ENCODE results near the gene CACNA2D2. TPM values are rescaled to one million over a fixed set of nuclear protein-coding genes. Genes with fewer than 3 reads are reported as not detected.
A peak's percentile ranks its signal among the peaks of the same experiment; 100 is the strongest.

Gene CACNA2D2
- total RNA-seq, 1 donor from 2014 or later = 1.0 TPM

DNA sequence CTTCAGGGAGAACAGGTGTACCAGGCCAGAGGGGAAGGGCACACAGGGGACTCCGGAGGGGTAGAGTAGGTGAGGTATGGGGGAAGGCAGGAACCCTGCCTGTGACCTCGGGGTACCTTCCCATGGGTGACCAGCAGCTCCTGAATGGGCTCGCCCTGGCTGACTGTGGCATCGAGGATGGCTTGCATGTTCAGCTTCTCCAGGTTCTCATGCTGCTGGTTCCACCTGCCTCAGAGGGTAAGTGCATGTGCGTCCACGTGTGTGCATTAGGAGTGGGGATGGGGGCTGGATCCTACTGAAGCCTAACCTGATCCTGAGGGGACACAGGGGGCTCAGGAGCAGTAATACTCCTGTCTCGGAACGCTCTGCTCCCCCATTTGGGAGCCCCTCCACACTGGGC, 158.4 kb downstream of the CACNA2D2 start:
- no peaks in the 10 kb centered on the region for H3K9me3 ChIP-seq (ENCODE audit: control insufficient read depth in 3 of 3, low read length in 3 of 3)
- H3K36me3 ChIP-seq (ENCODE audit: control insufficient read depth in 3 of 3, insufficient read depth in 3 of 3, low read length in 3 of 3) = peaks cover 20 to 21% (median 20%) of the 10 kb centered on the region in 3 donors
- no peak overlapping the region for H3K9ac ChIP-seq (ENCODE audit: low read depth in 1 of 3, low read length in 3 of 3)
- H3K27me3 ChIP-seq (ENCODE audit: control insufficient read depth in 3 of 3, insufficient read depth in 3 of 3, low read length in 3 of 3) = peaks cover 0 to 20% (median 0%) of the 10 kb centered on the region in 3 donors
- H3K27ac ChIP-seq (ENCODE audit: low read depth, low read length) = no peak overlapping the region
- H3K4me1 ChIP-seq (ENCODE audit: control insufficient read depth in 3 of 3, insufficient read depth in 3 of 3, low read length in 3 of 3) = peaks cover 37 to 54% (median 43%) of the 10 kb centered on the region in 3 donors
- H3K4me3 ChIP-seq (ENCODE audit: low read length in 3 of 3) = peak overlapping the region in 2 of 3 donors; percentile 29 to 52

- Histone ChIP-seq H3K9ac (ENCODE audit: low read depth in 1 of 3, low read length in 3 of 3) (no peak overlapping the region), H3K27me3 (ENCODE audit: control insufficient read depth in 3 of 3, insufficient read depth in 3 of 3, low read length in 3 of 3) (peaks cover 0 to 20% (median 0%) of the 10 kb centered on the region in 3 donors), H3K4me1 (ENCODE audit: control insufficient read depth in 3 of 3, insufficient read depth in 3 of 3, low read length in 3 of 3) (peaks cover 33 to 48% (median 39%) of the 10 kb centered on the region in 3 donors), H3K36me3 (ENCODE audit: control insufficient read depth in 3 of 3, insufficient read depth in 3 of 3, low read length in 3 of 3) (peaks cover 7 to 8% (median 8%) of the 10 kb centered on the region in 3 donors), H3K9me3 (ENCODE audit: control insufficient read depth in 3 of 3, low read length in 3 of 3) (no peaks in the 10 kb centered on the region), H3K4me3 (ENCODE audit: low read length in 3 of 3) (no peak overlapping the region), H3K27ac (ENCODE audit: low read depth, low read length) (no peak overlapping the region)
Measured at GRCh38 chr3:50342813-50343633, 160.4 kb downstream of the CACNA2D2 start.

DNA sequence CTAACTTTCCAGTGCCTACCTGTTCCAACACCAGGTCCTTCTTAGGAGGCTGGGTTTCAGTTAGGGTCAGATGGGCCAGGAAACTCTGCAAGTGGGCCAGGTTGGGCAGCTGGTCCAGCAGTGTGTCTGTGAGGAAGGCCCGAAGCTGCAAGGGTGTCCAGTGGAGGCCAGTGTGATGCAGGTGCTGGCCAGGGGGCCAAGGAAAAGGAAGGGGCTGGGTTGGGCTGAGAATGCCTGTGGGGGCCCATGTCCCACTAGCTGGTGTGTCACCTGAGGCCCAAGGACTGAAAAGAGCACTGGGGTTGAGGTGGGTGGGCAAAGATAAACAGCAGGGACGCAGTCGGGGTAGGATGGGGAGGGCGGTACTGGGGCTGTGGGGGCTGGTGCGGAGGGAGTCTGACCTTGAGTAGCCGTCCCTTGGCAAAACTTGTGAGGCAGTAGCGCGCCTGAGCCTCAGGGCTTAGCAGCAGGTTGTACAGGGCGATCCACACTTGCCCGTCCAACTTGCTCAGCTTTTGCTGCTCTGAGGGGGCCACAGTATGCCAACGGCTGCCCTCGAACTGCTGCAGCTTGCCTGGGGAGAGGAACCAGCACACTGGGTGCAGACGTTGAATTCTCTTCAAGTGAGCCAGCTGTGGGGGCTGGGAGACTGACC, 161.3 kb downstream of the CACNA2D2 start:
- H3K27ac ChIP-seq (ENCODE audit: low read depth, low read length) = no peak overlapping the region
- H3K4me3 ChIP-seq (ENCODE audit: low read length in 3 of 3) = no peak overlapping the region
- H3K36me3 ChIP-seq (ENCODE audit: control insufficient read depth in 3 of 3, insufficient read depth in 3 of 3, low read length in 3 of 3) = no peaks in the 10 kb centered on the region
- H3K9ac ChIP-seq (ENCODE audit: low read depth in 1 of 3, low read length in 3 of 3) = peak overlapping the region in 1 of 3 donors; percentile 77
- H3K27me3 ChIP-seq (ENCODE audit: control insufficient read depth in 3 of 3, insufficient read depth in 3 of 3, low read length in 3 of 3) = peaks cover 0 to 20% (median 0%) of the 10 kb centered on the region in 3 donors
- no peaks in the 10 kb centered on the region for H3K9me3 ChIP-seq (ENCODE audit: control insufficient read depth in 3 of 3, low read length in 3 of 3)
- H3K4me1 ChIP-seq (ENCODE audit: control insufficient read depth in 3 of 3, insufficient read depth in 3 of 3, low read length in 3 of 3) = peaks cover 30 to 47% (median 37%) of the 10 kb centered on the region in 3 donors

GRCh38 chr3:50341537-50341936, 161.9 kb downstream of the CACNA2D2 start:
- peak overlapping the region; percentile 63 to 78 (median 71) for H3K4me3 ChIP-seq (ENCODE audit: low read length in 3 of 3)
- H3K27ac ChIP-seq (ENCODE audit: low read depth, low read length) = no peak overlapping the region
- H3K9ac ChIP-seq (ENCODE audit: low read depth in 1 of 3, low read length in 3 of 3) = peak overlapping the region in 2 of 3 donors; percentile 61 to 77
- H3K27me3 ChIP-seq (ENCODE audit: control insufficient read depth in 3 of 3, insufficient read depth in 3 of 3, low read length in 3 of 3) = peaks cover 0 to 20% (median 0%) of the 10 kb centered on the region in 3 donors
- H3K4me1 ChIP-seq (ENCODE audit: control insufficient read depth in 3 of 3, insufficient read depth in 3 of 3, low read length in 3 of 3) = peaks cover 33 to 53% (median 39%) of the 10 kb centered on the region in 3 donors
- H3K9me3 ChIP-seq (ENCODE audit: control insufficient read depth in 3 of 3, low read length in 3 of 3) = no peaks in the 10 kb centered on the region
- no peaks in the 10 kb centered on the region for H3K36me3 ChIP-seq (ENCODE audit: control insufficient read depth in 3 of 3, insufficient read depth in 3 of 3, low read length in 3 of 3)

DNA sequence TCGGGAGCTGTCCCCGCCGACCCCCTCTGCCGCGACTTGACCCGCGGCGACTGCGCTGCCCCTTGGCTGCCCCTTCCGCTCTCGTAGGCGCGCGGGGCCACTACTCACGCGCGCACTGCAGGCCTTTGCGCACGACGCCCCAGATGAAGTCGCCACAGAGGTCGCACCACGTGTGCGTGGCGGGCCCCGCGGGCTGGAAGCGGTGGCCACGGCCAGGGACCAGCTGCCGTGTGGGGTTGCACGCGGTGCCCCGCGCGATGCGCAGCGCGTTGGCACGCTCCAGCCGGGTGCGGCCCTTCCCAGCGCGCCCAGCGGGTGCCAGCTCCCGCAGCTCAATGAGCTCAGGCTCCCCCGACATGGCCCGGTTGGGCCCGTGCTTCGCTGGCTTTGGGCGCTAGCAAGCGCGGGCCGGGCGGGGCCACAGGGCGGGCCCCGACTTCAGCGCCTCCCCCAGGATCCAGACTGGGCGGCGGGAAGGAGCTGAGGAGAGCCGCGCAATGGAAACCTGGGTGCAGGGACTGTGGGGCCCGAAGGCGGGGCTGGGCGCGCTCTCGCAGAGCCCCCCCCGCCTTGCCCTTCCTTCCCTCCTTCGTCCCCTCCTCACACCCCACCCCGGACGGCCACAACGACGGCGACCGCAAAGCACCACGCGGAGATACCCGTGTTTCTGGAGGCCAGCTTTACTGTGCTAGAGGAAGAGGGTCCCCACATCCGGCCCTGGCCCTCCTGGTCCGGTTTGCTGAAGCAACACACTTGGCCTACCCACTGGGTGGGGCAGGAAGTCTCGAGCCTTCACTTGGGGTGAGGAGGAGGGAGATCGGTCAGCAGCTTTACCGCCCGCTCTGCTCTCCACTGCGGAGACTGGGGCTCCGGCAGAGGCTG, 162.7 kb downstream of the CACNA2D2 start, which contains the start of gene RASSF1:
Gene RASSF1, minus strand, starts transcription at position 389 of the 882 bp plus-strand sequence. Its CDS starts 31 bp downstream, at position 358.
- peak within 1 kb of the TSS; percentile 61 to 77 (median 64) for H3K9ac ChIP-seq (ENCODE audit: low read depth in 1 of 3, low read length in 3 of 3)
- peak within 1 kb of the TSS; percentile 99 for H3K27ac ChIP-seq (ENCODE audit: low read depth, low read length)
- peak within 1 kb of the TSS; percentile 63 to 78 (median 71) for H3K4me3 ChIP-seq (ENCODE audit: low read length in 3 of 3)
- peaks cover 40 to 59% (median 46%) of the 10 kb centered on the region in 3 donors for H3K4me1 ChIP-seq (ENCODE audit: control insufficient read depth in 3 of 3, insufficient read depth in 3 of 3, low read length in 3 of 3)
- no peaks in the 10 kb centered on the region for H3K36me3 ChIP-seq (ENCODE audit: control insufficient read depth in 3 of 3, insufficient read depth in 3 of 3, low read length in 3 of 3)
- H3K27me3 ChIP-seq (ENCODE audit: control insufficient read depth in 3 of 3, insufficient read depth in 3 of 3, low read length in 3 of 3) = peaks cover 0 to 18% (median 0%) of the 10 kb centered on the region in 3 donors
- no peaks in the 10 kb centered on the region for H3K9me3 ChIP-seq (ENCODE audit: control insufficient read depth in 3 of 3, low read length in 3 of 3)

DNA sequence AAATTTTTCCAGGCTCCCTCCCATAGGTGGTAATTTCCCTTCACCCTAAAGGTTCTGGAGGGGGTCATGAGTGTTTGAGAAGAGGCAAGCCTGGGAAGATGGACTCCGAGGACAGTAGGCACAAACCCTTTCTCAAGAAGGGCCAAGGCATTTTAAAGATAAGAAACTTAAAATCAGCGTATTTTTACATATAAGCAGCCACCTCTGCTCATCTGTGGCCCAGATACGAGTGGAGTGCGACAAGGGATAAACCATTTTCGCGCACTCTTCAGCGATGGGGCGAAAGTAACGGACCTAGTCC, 163.3 kb downstream of the CACNA2D2 start:
- Histone ChIP-seq H3K27me3 (ENCODE audit: control insufficient read depth in 3 of 3, insufficient read depth in 3 of 3, low read length in 3 of 3) (peaks cover 0 to 12% (median 0%) of the 10 kb centered on the region in 3 donors), H3K9ac (ENCODE audit: low read depth in 1 of 3, low read length in 3 of 3) (peak overlapping the region in 2 of 3 donors; percentile 64 to 77), H3K4me1 (ENCODE audit: control insufficient read depth in 3 of 3, insufficient read depth in 3 of 3, low read length in 3 of 3) (peaks cover 43 to 58% (median 45%) of the 10 kb centered on the region in 3 donors), H3K36me3 (ENCODE audit: control insufficient read depth in 3 of 3, insufficient read depth in 3 of 3, low read length in 3 of 3) (no peaks in the 10 kb centered on the region), H3K4me3 (ENCODE audit: low read length in 3 of 3) (peak overlapping the region; percentile 63 to 78 (median 71)), H3K9me3 (ENCODE audit: control insufficient read depth in 3 of 3, low read length in 3 of 3) (no peaks in the 10 kb centered on the region), H3K27ac (ENCODE audit: low read depth, low read length) (peak overlapping the region; percentile 99)

DNA sequence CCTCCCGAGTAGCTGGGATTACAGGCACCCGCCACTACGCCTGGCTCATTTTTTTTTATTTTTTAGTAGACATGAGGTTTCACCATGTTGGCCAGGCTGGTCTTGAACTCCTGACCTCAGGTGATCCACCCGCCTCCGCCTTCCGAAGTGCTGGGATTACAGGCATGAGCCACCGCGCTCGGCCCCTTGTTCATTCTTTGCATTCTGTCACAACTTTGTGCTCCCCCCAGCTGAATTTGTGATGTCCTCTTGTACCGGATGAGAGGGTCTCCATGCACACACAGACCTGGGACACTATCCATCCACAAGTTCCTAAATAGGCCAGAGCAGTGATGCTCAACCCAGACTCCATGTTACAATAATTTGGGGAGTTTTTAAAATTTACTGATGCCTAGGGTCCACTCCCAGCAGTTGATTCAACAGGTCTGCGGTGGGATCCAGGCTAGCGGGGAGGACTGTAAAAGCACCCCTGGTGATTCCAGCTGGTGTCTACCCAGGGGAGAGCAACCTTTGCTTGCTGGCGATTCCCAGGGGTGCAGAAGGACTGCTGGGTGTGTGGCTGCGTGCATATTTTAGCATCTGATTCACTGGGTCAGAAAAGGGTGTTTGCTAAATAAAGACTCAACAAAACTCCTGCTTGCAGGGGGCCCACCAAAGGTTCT, 163.8 kb downstream of the CACNA2D2 start:
- H3K36me3 ChIP-seq (ENCODE audit: control insufficient read depth in 3 of 3, insufficient read depth in 3 of 3, low read length in 3 of 3) = no peaks in the 10 kb centered on the region
- H3K9ac ChIP-seq (ENCODE audit: low read depth in 1 of 3, low read length in 3 of 3) = peak overlapping the region in 2 of 3 donors; percentile 64 to 77
- H3K27me3 ChIP-seq (ENCODE audit: control insufficient read depth in 3 of 3, insufficient read depth in 3 of 3, low read length in 3 of 3) = peaks cover 0 to 8% (median 0%) of the 10 kb centered on the region in 3 donors
- H3K4me1 ChIP-seq (ENCODE audit: control insufficient read depth in 3 of 3, insufficient read depth in 3 of 3, low read length in 3 of 3) = peaks cover 46 to 60% (median 46%) of the 10 kb centered on the region in 3 donors
- peak overlapping the region; percentile 63 to 78 (median 71) for H3K4me3 ChIP-seq (ENCODE audit: low read length in 3 of 3)
- peak overlapping the region; percentile 99 for H3K27ac ChIP-seq (ENCODE audit: low read depth, low read length)
- no peaks in the 10 kb centered on the region for H3K9me3 ChIP-seq (ENCODE audit: control insufficient read depth in 3 of 3, low read length in 3 of 3)

- H3K4me1 ChIP-seq (ENCODE audit: control insufficient read depth in 3 of 3, insufficient read depth in 3 of 3, low read length in 3 of 3) = peaks cover 52 to 66% (median 52%) of the 10 kb centered on the region in 3 donors
- no peaks in the 10 kb centered on the region for H3K9me3 ChIP-seq (ENCODE audit: control insufficient read depth in 3 of 3, low read length in 3 of 3)
- H3K27me3 ChIP-seq (ENCODE audit: control insufficient read depth in 3 of 3, insufficient read depth in 3 of 3, low read length in 3 of 3) = peaks cover 0 to 8% (median 0%) of the 10 kb centered on the region in 3 donors
- H3K27ac ChIP-seq (ENCODE audit: low read depth, low read length) = peak overlapping the region; percentile 99
- H3K36me3 ChIP-seq (ENCODE audit: control insufficient read depth in 3 of 3, insufficient read depth in 3 of 3, low read length in 3 of 3) = no peaks in the 10 kb centered on the region
- H3K9ac ChIP-seq (ENCODE audit: low read depth in 1 of 3, low read length in 3 of 3) = peak overlapping the region in 2 of 3 donors; percentile 1 to 54
- H3K4me3 ChIP-seq (ENCODE audit: low read length in 3 of 3) = peak overlapping the region in 1 of 3 donors; percentile 5
Measured at GRCh38 chr3:50338965-50339364, 164.5 kb downstream of the CACNA2D2 start.

Measured in skeletal muscle tissue (tissue), 4 donors.